ENCODE measurements around the gene PRKD1.

The PRKD1 gene

DNA sequence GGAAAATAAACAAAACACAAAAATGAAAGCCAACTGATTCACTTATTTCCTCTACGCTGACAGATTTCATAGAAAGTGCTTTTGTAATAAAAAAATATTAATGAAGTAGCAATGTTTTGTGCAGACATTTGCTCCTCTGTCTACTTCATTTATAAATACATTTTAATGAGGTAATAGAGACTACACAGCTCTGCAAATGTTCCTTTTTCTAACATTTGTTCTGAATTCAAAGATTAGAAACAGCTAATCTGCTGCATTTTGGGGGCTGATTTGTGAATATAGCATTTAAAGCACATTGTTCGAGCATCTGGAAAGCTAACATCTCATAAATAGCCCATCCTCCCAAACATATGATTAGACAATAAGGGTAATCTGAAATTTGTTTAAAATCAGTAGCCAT is 97.8 kb downstream of the PRKD1 start:
- DNase-seq (ENCODE audit: low read depth): no peak
- no peak overlapping the region for H3K4me3 ChIP-seq (replicated peaks; ENCODE audit: low read depth, low read length)
- TF ChIP-seq, protein P1, sequence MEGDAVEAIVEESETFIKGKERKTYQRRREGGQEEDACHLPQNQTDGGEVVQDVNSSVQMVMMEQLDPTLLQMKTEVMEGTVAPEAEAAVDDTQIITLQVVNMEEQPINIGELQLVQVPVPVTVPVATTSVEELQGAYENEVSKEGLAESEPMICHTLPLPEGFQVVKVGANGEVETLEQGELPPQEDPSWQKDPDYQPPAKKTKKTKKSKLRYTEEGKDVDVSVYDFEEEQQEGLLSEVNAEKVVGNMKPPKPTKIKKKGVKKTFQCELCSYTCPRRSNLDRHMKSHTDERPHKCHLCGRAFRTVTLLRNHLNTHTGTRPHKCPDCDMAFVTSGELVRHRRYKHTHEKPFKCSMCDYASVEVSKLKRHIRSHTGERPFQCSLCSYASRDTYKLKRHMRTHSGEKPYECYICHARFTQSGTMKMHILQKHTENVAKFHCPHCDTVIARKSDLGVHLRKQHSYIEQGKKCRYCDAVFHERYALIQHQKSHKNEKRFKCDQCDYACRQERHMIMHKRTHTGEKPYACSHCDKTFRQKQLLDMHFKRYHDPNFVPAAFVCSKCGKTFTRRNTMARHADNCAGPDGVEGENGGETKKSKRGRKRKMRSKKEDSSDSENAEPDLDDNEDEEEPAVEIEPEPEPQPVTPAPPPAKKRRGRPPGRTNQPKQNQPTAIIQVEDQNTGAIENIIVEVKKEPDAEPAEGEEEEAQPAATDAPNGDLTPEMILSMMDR (IDR thresholded peaks at IDR 0.05; ENCODE audit: low read length, missing control alignments): no peak

DNA sequence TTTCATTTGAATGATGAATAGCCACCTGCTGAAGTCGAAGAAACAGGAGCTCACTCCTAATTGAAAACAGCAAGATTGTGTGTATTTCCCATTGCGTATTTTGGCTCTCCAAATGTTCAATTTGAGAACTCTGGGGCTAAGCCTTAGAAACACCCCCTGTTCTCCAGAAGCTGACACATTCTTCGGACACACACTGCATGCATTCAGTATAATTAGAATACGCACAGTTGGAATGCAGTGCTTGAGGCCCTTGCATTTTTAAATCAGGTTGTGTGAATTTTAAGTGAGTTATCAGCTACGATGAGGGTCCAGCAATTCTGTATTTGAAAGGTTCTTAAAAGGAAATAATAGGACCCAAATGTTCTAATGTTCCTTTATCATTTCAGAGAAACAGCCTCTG is 103.8 kb downstream of the PRKD1 start:
- H3K4me3 ChIP-seq (replicated peaks; ENCODE audit: low read depth, low read length): no peak overlapping the region
- DNase-seq (ENCODE audit: low read depth): no peak
- TF ChIP-seq, protein P1 (IDR thresholded peaks at IDR 0.05; ENCODE audit: low read length, missing control alignments): no peak

DNA sequence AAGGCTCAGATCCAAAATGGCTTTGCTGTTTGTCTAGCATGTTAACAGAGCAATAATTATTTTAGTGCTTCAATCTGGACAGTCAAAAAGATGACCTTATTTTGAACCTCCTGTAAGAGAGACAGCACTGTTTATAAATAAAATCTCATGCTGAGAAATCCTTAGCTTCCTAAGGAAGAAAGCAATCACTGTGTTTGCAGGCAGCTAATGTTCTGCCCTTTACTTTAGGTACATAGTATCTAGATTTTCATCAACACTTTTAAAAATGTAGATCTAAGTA is 105.3 kb downstream of the PRKD1 start:
- TF ChIP-seq, protein P1 (IDR thresholded peaks at IDR 0.05; ENCODE audit: low read length, missing control alignments): no peak
- no peak for DNase-seq (ENCODE audit: low read depth)
- no peak overlapping the region for H3K4me3 ChIP-seq (replicated peaks; ENCODE audit: low read depth, low read length)

DNA sequence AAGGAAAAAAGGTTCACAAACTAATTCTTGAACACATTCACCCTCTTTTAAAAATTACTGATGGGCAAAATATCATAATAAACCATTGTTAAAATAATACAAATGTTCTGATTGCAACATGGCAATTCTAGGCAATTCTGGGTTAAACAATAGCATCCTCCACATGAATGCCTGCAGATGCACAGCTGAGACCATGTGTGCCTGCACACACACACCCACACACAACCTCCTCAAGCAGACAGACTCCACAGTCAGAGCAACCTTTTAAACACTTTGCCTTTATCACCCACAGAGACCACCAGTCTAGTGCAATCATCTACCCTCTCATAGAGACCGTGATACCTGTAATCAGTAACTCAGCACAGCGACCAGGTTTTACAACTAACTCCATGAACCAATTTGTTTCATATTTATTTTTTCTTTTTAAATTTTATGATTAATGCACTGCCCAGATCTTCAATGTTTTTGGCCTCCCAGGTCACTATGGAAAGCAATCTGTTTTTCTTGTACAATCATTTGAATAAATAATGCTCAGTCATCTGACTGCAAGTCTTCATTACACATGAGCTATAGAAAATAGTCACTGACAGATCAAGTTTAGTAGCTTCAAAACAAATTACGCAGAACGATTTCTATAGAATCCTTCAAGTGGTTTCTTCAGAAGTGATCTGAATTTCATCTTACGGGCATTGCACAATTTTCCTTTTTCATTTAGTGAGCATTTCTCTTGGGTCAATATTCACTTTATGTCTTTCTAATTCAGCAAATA is 105.8 kb downstream of the PRKD1 start:
- TF ChIP-seq, protein P1 (IDR thresholded peaks at IDR 0.05; ENCODE audit: low read length, missing control alignments): no peak
- DNase-seq (ENCODE audit: low read depth): peak; percentile 53

DNA sequence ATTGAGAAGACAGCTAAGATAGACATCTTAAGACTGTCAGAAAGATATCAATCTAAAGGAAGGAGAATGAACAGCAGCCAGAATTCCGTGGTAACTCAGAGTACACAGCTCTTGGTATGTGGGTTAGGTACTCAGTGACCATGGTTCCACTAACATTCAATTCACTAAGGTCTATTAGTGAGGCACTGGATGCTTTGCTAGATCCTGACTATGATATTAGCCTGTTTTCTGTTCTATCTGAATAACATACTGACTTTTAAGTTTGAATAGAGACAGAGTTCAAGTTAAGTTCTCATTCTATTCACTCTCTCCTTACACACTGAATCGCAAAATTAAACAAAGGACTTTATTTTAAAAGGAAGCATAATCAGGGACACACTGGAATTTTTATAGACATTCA is 106.4 kb downstream of the PRKD1 start:
- peak; percentile 6 for DNase-seq (ENCODE audit: low read depth)
- TF ChIP-seq, protein P1 (IDR thresholded peaks at IDR 0.05; ENCODE audit: low read length, missing control alignments): no peak
- no peak overlapping the region for H3K4me3 ChIP-seq (replicated peaks; ENCODE audit: low read depth, low read length)

More for the DNA sequence above, 105.8 kb downstream of the PRKD1 start:
- H3K4me3 ChIP-seq (replicated peaks; ENCODE audit: low read depth, low read length): no peak overlapping the region

DNA sequence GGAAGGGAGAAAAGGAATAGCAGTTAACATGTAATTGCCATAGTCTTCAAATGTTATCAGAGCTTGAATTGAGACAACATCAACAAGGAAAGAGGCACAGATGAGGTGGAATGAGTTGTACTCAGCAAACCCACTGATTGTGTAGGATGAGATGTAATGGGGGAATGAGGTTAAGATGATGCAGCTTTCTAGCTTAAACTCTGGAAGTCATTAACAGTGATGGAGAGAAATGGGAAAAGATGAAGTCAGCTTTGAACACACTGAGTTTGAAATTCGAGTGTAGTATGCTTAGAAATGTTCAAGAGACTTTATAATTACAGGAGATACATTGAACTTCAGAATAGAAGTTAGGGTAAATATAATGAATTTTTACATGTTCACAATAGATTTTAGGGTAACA is 106.9 kb downstream of the PRKD1 start:
- no peak for DNase-seq (ENCODE audit: low read depth)
- TF ChIP-seq, protein P1 (IDR thresholded peaks at IDR 0.05; ENCODE audit: low read length, missing control alignments): no peak
- no peak overlapping the region for H3K4me3 ChIP-seq (replicated peaks; ENCODE audit: low read depth, low read length)

DNA sequence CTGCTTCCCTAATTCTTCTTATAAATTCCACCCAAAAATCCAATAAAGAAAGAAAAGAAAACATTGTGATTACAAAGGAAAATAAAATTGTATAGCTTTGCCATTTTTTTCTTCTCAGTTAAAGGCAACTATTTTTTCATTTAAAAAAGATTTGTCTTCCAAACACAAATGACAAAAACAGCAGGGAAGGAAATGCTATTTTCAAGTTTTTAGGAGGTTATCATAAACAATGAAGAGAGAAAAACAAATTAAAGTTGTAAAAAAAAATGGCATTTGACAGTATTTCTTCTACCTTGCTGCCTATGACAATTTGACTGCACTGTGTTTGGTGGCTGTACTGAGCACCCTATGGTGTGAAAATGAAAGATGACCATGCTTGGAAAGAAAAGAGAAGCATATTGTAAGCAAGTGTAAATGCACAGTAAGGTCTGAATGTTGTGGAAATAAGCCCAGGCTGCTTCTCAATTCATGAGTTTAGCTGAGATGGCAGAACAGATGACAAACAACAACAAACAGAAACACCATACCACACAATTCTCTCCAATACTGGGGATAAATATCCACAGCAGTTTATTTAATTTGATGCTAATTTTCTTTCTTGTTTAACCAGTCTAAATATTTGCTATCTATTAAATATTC is 109.8 kb downstream of the PRKD1 start:
- DNase-seq (ENCODE audit: low read depth): no peak
- H3K4me3 ChIP-seq (replicated peaks; ENCODE audit: low read depth, low read length): no peak overlapping the region
- TF ChIP-seq, protein P1 (IDR thresholded peaks at IDR 0.05; ENCODE audit: low read length, missing control alignments): no peak

Measured in fibroblast of pulmonary artery (primary cell).